Epithelial cell of proximal tubule (primary cell): ENCODE results near the gene PSME4. TPM values are rescaled to one million over a fixed set of nuclear protein-coding genes. Genes with fewer than 3 reads are reported as not detected.
A peak's percentile ranks its signal among the peaks of the same experiment; 100 is the strongest.
"Not testable (repeated sequence)": the region's sequence is repeated elsewhere in the genome, so short reads cannot be mapped to it uniquely, and the experiment has no call there.

Experiments
- DNase-seq: peaks from one replicate; pipeline ENCODE4 v3.0.0-alpha.2; 2011; ENCODE audit warnings: low read depth
- H3K4me3 ChIP-seq: 2 replicates; pipeline ENCODE4 v1.5.1; 2011; ENCODE audit warnings: low read depth, mild to moderate bottlenecking, low read length
- CTCF ChIP-seq: conservative IDR thresholded peaks from 2 replicates; pipeline ENCODE4 v1.5.1; 2012; ENCODE audit warnings: low read depth, mild to moderate bottlenecking, low read length
- total RNA-seq: library from RNA; depleted of rRNA; stranded (reverse); fragments of >200 nt; gene quantifications from 2 replicates; pipeline ENCODE4 v1.2.3, GENCODE V29; 2015

PSME4 gene
- total RNA-seq, 1 donor from 2014 or later = 18.7 TPM

GRCh38 chr2:53941749-53942148, 29.0 kb downstream of the PSME4 start:
- no peak overlapping the region for H3K4me3 ChIP-seq
- no peak for TF ChIP-seq CTCF
- DNase-seq = no peak

GRCh38 chr2:53939656-53940055, 31.1 kb downstream of the PSME4 start:
- TF ChIP-seq CTCF = no peak
- H3K4me3 ChIP-seq = no peak overlapping the region
- no peak for DNase-seq

- TF ChIP-seq CTCF = no peak
- DNase-seq = no peak
- no peak overlapping the region for H3K4me3 ChIP-seq
Observed at GRCh38 chr2:53938904-53939303, 31.9 kb downstream of the PSME4 start.

- TF ChIP-seq CTCF = no peak
- no peak for DNase-seq
- no peak overlapping the region for H3K4me3 ChIP-seq
Observed at GRCh38 chr2:53933329-53933728, 37.5 kb downstream of the PSME4 start.

GRCh38 chr2:53926321-53926720, 44.5 kb downstream of the PSME4 start:
- DNase-seq, H3K4me3 ChIP-seq: not testable (repeated sequence)

GRCh38 chr2:53913721-53914120, 57.1 kb downstream of the PSME4 start:
- peak; percentile 55 for DNase-seq
- H3K4me3 ChIP-seq = no peak overlapping the region
- TF ChIP-seq CTCF = no peak

- no peak overlapping the region for H3K4me3 ChIP-seq
- TF ChIP-seq CTCF = no peak
- DNase-seq = no peak
Observed at GRCh38 chr2:53911434-53912189, 59.2 kb downstream of the PSME4 start.

- DNase-seq = no peak
- H3K4me3 ChIP-seq = no peak overlapping the region
- TF ChIP-seq CTCF = no peak
Observed at GRCh38 chr2:53907582-53907981, 63.2 kb downstream of the PSME4 start.
